ENCODE measurements around the gene CTU2. TPM values are rescaled to one million over a fixed set of nuclear protein-coding genes. Genes with fewer than 3 reads are reported as not detected.

The CTU2 gene
- total and polyA plus RNA-seq, 2 of the 8 experiments (the other 6 are each of a cell fraction or from before 2014, with no cell fraction given): 32.7 to 42.9 TPM

- CTCF ChIA-PET (ENCODE audit: partially characterized antibody): interaction anchor here (0.6 to 25.0 kb wide), 11 partner anchors 12 to 204 kb away, joined by 3 to 251 read pairs (median 4); no protein-coding TSS in a partner anchor
- no peak overlapping the region for H2BK20ac ChIP-seq (ENCODE audit: low read length)
- H3K27ac ChIP-seq (ENCODE audit: low read depth, low read length): no peak overlapping the region
- H3K36me3 ChIP-seq (ENCODE audit: control insufficient read depth in 2 of 4, insufficient read depth in 4 of 4, low read length in 3 of 4): no peaks in the 10 kb centered on the region
- FAIRE-seq (no peak), DNase-seq (ENCODE audit: low read depth in 1 of 2, low spot score in 2 of 2) (no peak)
- no peak overlapping the region for H3K18ac ChIP-seq (ENCODE audit: extremely low read depth, low read length)
- H2AK5ac ChIP-seq (ENCODE audit: low read depth, low read length): no peak overlapping the region
- H3K23me2 ChIP-seq (ENCODE audit: low read depth, low read length): no peaks in the 10 kb centered on the region
- H3K79me2 ChIP-seq (ENCODE audit: control insufficient read depth in 1 of 2, insufficient read depth in 2 of 2, low read length in 2 of 2): no peaks in the 10 kb centered on the region
- H4K5ac ChIP-seq (ENCODE audit: insufficient read length, low read depth, low read length): no peak overlapping the region
- 89% methylated on average over 12 of the region's 12 CpGs; no CpG with 5 or more reads in 1 of the 2 experiments for WGBS, 2 experiments (ENCODE audit: extremely low coverage in 1 of 2, insufficient coverage in 1 of 2, insufficient read length in 1 of 2, insufficient replicate concordance in 2 of 2, low coverage in 1 of 2, low lambda C conversion rate in 2 of 2, missing lambda C conversion rate in 1 of 2)
- H2BK5ac ChIP-seq (ENCODE audit: low read depth, low read length): no peak overlapping the region
- no peaks in the 10 kb centered on the region for H3K27me3 ChIP-seq (replicated peaks in 1 of 4; ENCODE audit: control insufficient read depth in 3 of 4, extremely low read depth in 1 of 4, insufficient read depth in 3 of 4, low read length in 3 of 4)
- H3K9ac ChIP-seq (replicated peaks in 1 of 4; ENCODE audit: extremely low read depth in 1 of 4, low read depth in 3 of 4, low read length in 3 of 4): no peak overlapping the region
- H2BK120ac ChIP-seq (replicated peaks; ENCODE audit: low read depth, low read length): no peak overlapping the region
- no peak overlapping the region for H3K4ac ChIP-seq (replicated peaks; ENCODE audit: insufficient read length, low read depth, low read length)
- no peak overlapping the region for H3K4me3 ChIP-seq (ENCODE audit: extremely low read depth in 1 of 4, insufficient read depth in 2 of 4, low read depth in 3 of 4, low read length in 4 of 4)
- H2BK12ac ChIP-seq (ENCODE audit: low read depth, low read length): no peak overlapping the region
- no peak overlapping the region for H3K14ac ChIP-seq (ENCODE audit: insufficient read length)
- no peaks in the 10 kb centered on the region for H3K9me3 ChIP-seq (ENCODE audit: insufficient read depth in 2 of 2, low read depth in 1 of 2, low read length in 1 of 2)
- POLR2A ChIA-PET (ENCODE audit: partially characterized antibody): interaction anchor here (0.7 kb wide), 1 partner anchor 280 kb away, joined by 3 read pairs; no protein-coding TSS in a partner anchor
- no peaks in the 10 kb centered on the region; the same call in 1 of the 2 replicates for H3K79me1 ChIP-seq (ENCODE audit: low read depth, low read length)
- no peak overlapping the region for H3K23ac ChIP-seq (ENCODE audit: insufficient read length)
- H4K8ac ChIP-seq (ENCODE audit: extremely low read depth, insufficient read depth, low read length): peak overlapping the region; percentile 65; the same call in 1 of the 2 replicates
- no peak overlapping the region for H2AFZ ChIP-seq (ENCODE audit: low read length)
- no peak overlapping the region for H3K4me2 ChIP-seq (ENCODE audit: insufficient read depth in 1 of 2, low read depth in 2 of 2, low read length in 2 of 2)
- H4K91ac ChIP-seq (replicated peaks; ENCODE audit: insufficient read length, low read length): peak overlapping the region; percentile 69
- H4K20me1 ChIP-seq (replicated peaks in 1 of 2; ENCODE audit: control insufficient read depth in 1 of 2, insufficient read depth in 2 of 2, low read length in 2 of 2): peaks cover 0 to 3% of the 10 kb centered on the region in 2 experiments
- peaks cover 0 to 11% (median 6%) of the 10 kb centered on the region in 4 experiments; a peak in 4 of 7 replicates for H3K4me1 ChIP-seq (replicated peaks in 1 of 4; ENCODE audit: control insufficient read depth in 3 of 4, insufficient read depth in 4 of 4, low read length in 3 of 4)
- H3K56ac ChIP-seq (replicated peaks; ENCODE audit: insufficient read length, low read depth, low read length): no peak overlapping the region
- H2BK15ac ChIP-seq (ENCODE audit: low read length): 0 out of 2 replicates have a peak overlapping the region, but pooled peaks have one; percentile 46
- no peak for TF ChIP-seq EGR1 (IDR thresholded peaks at IDR 0.05; ENCODE audit: borderline replicate concordance, low read depth, low read length)
- no peak for TF ChIP-seq KDM4A (IDR thresholded peaks at IDR 0.05; ENCODE audit: low read depth, low read length, severe bottlenecking)
- TF ChIP-seq CHD1 (IDR thresholded peaks at IDR 0.05; ENCODE audit: low read depth, low read length): no peak
These were observed 42.1 kb downstream of the CTU2 start for GRCh38 chr16:88748364-88748763.

Data from H1 (cell line).